SKM-1 treated with dmso at 0.1 percent for 144 hours (cell line): ENCODE data around the gene GSTM2.

Experiments
- DNase-seq: peaks from one replicate; lab custom pipeline; 2025; ENCODE audit not compliant: unreplicated experiment; lab: John Stamatoyannopoulos, UW

GSTM2 gene

DNA sequence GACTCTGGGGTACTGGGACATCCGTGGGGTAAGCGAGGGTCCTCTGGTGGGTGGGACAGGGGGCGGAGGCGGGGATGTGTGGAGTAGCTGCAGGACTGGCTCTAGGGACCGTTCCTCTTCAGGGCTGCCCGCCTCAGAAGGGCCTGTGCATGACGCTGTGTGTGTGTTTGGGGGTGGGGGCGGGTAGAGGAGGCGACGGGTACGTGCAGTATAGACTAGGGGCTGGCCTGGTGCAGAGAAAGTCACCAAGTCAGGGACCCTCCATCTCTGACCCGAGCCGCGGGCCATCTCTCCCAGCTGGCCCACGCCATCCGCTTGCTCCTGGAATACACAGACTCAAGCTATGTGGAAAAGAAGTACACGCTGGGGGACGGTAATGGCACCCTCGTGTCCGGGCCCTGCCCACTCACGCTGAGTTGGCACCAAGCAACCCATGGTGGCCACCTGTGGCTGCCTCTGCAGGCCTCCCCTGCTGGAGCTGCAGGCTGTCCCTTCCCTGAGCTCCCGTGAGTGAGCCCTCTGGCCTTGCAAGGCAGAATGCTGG is 44.5 kb downstream of the GSTM2 start:
- no peak for DNase-seq

- DNase-seq: no peak
Observed at GRCh38 chr1:109713636-109714035, 45.8 kb downstream of the GSTM2 start.

DNA sequence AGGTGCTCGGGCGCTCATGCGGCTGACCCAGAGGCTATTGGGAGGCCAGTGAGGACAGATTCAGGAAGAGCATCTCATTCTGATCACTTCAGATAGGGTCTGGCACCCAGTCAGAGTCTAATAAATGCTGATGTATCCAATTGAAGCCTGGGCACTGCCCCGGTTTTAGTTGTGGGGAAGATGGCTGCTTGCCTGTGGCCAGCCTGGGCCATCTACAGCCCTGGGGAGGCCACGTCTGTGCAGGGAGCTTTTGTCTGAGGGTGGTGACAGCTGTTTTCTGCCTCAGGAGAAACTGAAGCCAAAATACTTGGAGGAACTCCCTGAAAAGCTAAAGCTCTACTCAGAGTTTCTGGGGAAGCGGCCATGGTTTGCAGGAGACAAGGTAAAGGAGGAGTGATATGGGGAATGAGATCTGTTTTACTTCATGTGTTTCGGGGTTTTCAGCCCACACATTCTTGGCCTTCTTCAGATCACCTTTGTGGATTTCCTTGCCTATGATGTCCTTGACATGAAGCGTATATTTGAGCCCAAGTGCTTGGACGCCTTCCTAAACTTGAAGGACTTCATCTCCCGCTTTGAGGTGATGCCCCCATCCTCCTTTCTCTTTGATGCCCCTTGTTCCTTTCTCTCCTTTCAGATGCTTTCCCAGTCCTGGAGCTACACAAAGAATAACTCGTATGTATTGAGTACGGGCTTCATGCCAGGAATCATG is 47.0 kb downstream of the GSTM2 start:
- no peak for DNase-seq

DNA sequence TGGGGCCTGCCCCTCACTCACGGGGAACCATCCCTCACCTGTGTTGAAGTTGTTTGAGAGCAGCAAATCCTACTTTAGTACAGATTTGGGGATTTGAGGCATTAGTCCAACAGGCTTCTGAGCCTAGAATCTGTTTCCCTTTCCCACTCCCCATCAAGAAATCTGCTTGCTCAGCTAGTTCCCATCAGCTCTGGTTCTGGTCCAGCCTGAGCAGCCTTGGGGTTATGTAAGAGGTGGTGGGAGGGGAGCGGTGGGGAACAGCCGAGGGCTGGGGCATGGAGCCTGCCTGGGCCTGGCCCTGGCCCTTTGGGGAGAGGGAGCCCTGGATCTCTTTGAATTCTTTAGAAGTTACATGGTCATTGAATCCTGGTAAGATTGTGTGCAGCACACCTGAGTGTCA is 48.3 kb downstream of the GSTM2 start:
- DNase-seq: no peak

GRCh38 chr1:109716570-109717090 is 48.8 kb downstream of the GSTM2 start:
- DNase-seq: no peak

DNA sequence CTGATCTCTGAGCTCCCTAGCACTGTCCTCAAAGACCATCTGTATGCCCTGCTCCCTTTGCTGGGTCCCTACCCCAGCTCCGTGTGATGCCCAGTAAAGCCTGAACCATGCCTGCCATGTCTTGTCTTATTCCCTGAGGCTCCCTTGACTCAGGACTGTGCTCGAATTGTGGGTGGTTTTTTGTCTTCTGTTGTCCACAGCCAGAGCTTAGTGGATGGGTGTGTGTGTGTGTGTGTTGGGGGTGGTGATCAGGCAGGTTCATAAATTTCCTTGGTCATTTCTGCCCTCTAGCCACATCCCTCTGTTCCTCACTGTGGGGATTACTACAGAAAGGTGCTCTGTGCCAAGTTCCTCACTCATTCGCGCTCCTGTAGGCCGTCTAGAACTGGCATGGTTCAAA is 49.9 kb downstream of the GSTM2 start:
- DNase-seq: no peak

DNA sequence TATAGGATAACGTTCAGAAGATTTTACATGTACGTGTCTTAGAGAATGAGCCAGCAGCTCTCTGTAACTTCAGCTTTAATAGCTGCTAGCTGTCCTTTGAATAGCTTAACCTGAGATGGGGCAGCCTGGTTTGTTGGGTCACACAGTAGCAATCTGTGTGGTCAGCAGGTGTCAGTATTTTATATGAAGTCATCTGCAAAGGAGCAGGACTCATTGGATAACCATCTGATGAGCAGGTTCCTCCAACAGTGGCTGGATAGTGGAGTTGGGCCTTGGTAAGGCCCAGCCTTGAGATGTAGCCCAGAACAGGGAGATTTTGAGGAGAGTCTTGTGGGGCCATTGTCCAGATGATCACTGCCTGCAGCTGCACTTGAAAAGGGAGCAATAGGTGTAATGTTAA is 50.6 kb downstream of the GSTM2 start:
- DNase-seq: no peak

DNA sequence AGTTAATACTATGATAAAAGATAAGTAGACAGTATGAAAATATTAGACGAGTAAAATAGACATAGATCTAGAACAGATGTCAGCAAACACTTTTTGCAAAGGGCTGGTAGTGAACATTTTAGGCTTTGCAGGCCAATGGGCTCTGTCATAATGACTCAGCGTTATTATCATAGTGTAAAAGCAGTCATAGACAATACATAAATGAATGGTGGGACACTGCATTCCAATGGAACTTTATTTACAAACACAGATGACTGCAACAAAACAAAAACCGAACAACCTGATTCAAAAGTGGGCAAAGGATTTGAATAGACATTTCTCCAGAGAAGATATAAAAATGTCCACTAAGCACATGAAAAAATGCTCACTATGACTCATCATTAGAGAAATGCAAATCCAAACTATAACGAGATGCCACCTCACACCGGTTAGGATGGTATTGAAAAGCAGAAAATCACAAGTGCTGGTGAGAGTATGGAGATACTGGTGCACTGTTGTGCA is 51.5 kb downstream of the GSTM2 start:
- DNase-seq: no peak

- DNase-seq: peak; percentile 5
Observed at GRCh38 chr1:109721042-109721441, 53.2 kb downstream of the GSTM2 start.

- DNase-seq: no peak
Observed at GRCh38 chr1:109721971-109722370, 54.1 kb downstream of the GSTM2 start.

GRCh38 chr1:109722908-109723691 is 55.2 kb downstream of the GSTM2 start:
- no peak for DNase-seq
